Measurements from ENCODE around the gene PLCH1.

PLCH1 gene, protein sequence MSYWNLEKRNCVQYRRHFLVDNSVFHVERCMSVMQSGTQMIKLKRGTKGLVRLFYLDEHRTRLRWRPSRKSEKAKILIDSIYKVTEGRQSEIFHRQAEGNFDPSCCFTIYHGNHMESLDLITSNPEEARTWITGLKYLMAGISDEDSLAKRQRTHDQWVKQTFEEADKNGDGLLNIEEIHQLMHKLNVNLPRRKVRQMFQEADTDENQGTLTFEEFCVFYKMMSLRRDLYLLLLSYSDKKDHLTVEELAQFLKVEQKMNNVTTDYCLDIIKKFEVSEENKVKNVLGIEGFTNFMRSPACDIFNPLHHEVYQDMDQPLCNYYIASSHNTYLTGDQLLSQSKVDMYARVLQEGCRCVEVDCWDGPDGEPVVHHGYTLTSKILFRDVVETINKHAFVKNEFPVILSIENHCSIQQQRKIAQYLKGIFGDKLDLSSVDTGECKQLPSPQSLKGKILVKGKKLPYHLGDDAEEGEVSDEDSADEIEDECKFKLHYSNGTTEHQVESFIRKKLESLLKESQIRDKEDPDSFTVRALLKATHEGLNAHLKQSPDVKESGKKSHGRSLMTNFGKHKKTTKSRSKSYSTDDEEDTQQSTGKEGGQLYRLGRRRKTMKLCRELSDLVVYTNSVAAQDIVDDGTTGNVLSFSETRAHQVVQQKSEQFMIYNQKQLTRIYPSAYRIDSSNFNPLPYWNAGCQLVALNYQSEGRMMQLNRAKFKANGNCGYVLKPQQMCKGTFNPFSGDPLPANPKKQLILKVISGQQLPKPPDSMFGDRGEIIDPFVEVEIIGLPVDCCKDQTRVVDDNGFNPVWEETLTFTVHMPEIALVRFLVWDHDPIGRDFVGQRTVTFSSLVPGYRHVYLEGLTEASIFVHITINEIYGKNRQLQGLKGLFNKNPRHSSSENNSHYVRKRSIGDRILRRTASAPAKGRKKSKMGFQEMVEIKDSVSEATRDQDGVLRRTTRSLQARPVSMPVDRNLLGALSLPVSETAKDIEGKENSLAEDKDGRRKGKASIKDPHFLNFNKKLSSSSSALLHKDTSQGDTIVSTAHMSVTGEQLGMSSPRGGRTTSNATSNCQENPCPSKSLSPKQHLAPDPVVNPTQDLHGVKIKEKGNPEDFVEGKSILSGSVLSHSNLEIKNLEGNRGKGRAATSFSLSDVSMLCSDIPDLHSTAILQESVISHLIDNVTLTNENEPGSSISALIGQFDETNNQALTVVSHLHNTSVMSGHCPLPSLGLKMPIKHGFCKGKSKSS (N-terminal part only)

DNA sequence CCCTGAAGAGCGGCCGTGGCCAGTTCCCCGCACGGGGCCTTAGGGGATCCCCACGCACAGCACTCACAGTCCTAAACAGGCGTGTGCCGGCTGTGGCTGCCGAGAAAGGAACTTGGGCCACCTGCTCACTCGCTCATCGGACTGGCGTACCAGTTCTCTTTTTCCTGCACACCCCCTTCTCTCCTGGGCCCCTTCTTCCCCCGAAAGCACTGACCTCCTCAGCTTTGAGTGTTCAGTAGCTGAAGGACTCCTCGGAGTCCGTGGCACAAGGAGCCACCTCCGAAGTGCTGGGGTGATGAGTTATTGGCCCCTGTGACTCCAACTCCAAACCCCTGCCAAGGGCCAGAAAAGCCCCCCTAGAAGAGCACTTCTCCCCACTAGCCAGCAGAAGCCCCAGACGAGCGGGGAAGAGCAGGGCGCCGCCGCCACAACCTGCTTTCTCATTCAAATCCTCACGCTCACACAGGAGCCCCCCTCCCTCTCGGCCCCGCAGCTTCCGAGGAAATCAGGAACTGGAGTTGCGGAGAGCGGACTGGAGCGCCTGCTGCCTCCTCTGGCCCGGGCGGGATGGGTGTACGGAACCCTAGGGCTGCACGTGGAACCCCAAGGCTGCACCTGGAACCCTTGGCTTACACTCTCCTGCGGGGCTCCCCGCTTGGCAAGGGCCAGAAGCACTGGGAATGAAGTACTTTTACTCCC lies at the start of gene PLCH1:
PLCH1 (minus strand) TSS at position 446 of the 699 bp plus-strand sequence. CDS start 40,847 bp downstream, outside the sequence.
- DNase-seq (ENCODE audit: low read depth in 2 of 2, low spot score in 1 of 2): no peak

DNA sequence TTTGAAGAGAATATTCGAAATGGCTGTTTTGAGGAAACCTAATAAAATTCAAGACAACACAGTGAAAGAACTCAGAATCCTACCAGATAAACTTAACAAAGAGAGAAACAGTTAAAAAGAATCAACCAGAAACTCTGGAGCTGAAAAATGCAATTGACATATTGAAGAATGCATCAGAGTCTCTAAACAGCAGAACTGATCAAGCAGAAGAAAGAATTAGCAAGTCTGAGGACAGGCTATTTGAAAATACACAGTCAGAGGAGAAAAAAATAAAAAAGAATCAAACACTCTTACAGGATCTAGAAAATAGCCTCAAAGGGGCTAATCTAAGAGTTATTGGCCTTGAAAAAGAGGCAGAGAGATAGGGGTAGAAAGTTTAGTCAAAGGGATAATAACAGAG lies 47.7 kb upstream of the PLCH1 start:
- DNase-seq (ENCODE audit: low read depth in 2 of 2, low spot score in 1 of 2): no peak

DNA sequence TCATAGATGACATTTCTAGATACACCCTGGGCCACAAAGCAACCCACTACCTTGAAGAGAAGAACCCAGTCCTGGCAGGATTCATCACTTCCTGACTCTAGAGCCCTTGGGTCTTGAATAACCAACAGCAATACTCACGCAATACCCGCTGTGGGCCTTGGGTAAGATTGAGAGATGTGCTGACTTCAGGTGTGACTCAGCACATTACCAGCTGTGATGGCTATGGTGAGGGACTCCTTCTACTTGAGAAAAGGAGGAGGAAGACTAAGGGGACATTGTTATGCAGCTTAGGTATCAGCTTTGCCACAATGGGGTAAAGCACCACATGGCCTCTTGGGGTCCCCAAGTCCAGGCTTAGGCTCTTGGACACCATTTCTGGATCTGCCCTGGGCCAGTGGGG lies 46.3 kb upstream of the PLCH1 start:
- DNase-seq (ENCODE audit: low read depth in 2 of 2, low spot score in 1 of 2): no peak

DNA sequence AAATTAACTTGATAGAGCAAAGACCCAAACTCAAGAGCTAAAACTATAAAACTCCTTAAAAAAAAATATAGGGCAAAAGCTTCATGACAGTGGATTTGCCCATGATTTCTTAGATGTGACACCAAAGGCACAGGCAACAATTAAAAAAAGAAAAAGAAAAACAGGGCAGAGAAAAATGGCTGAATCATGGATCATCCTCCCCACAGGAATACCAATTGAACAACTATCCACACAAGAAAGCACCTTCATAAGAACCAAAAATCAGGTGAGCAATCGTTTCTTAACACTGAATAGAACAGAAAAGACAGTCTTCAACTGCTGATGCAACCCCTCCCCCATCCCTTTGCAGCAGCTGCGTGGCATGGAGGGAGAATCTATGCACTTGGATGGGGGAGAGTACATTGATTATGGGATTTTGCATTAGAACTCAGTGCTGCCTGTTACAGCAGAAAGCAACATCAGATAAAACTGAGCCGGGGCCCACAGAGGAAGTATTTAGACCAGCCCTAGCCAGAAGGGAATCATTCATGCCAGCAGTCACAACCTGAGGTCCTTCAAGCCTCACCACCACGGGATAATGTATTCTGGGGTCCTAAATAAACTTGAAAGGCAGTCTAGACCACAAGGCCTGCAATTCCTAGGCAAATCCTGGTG lies 45.5 kb upstream of the PLCH1 start:
- DNase-seq (ENCODE audit: low read depth in 2 of 2, low spot score in 1 of 2): no peak

DNA sequence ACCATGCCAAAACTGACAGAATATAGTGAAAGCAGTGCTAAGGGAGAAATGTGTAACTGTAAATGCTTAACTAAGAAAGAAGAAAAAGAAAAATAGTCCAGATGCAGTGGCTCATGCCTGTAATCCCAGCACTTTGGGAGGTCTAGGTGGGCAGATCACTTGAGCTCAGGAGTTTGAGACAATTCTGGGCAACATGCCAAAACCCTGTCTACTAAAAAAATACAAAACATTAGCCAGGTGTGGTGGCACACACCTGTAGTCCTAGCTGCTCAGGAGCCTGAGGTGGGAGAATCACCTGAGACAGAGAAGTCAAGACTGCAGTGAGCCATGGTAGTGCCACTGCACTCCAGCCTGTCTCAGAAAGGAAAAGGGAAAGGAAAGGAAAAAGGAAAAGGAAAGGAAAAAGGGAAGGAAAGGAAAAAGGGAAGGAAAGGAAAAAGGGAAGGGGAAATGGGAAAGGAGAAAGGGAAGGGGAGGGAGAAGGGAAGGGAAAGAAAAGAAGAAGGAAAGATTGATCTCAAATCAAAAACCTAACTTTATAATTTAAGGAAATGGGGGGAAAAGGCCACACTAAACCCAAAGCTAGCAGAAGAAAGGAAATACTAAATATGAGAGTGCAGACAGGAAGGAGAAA lies 40.9 kb upstream of the PLCH1 start:
- DNase-seq (ENCODE audit: low read depth in 2 of 2, low spot score in 1 of 2): no peak

DNA sequence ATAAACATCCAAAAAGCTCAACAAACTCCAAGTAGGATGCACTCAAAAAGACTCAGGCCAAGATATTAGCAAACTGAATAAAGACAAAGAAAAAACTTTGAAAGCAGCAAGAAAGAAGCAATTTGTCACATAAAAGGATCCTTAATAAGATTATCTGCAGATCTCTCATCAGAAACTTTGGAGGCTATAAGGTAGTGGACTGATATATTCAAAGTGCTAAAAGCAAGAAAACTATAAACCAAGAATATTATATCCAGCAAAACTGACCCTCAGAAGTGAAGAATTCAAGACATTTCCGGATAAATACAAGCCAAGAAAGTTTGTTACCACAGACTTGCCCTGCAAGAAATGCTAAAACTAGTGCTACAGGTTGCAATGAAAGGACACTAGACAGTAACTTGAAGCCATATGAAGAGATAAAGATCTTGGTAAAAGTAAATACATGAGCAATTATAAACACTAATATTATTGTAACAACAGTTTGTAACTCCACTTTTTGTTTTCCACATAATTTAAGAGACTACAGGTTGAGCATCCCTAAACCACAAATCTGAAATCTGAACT lies 37.6 kb upstream of the PLCH1 start:
- DNase-seq (ENCODE audit: low read depth in 2 of 2, low spot score in 1 of 2): no peak

DNA sequence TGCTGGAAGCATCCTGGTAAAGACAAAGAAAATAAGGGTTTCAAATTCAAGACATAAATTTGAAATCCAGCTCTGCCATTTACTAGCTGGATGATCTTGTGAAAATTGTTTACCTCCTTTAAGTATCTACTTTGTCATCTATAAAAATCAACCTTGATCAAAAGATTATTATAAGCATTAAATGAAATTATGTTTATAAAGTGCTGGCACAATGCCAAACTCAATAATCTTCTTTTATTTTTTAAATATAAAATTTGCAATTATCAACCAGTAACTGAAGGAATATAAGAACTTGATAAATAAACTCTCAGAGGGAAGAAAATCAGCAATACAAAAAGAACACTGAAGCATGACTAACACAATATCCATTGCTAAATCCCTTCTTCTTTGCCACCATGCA lies 35.4 kb upstream of the PLCH1 start:
- DNase-seq (ENCODE audit: low read depth in 2 of 2, low spot score in 1 of 2): no peak

DNA sequence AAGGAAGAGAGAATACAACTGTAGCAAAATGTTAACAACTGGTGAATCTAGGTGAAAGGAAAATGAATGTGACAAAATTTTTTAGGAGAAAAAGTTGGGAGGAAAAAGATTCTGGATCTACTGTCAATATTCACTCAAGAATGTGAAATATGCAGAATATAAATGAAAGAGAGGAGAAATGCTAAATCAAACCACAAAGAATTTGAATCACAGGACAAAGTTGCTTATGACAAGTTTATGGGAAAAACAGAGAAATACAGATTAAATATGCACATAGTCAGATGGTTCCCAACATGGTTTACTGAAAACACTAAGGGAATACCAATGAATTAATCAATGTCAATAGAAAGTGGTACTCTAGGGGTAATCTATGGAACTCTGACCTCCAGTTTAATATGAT lies 33.6 kb upstream of the PLCH1 start:
- DNase-seq (ENCODE audit: low read depth in 2 of 2, low spot score in 1 of 2): no peak

DNA sequence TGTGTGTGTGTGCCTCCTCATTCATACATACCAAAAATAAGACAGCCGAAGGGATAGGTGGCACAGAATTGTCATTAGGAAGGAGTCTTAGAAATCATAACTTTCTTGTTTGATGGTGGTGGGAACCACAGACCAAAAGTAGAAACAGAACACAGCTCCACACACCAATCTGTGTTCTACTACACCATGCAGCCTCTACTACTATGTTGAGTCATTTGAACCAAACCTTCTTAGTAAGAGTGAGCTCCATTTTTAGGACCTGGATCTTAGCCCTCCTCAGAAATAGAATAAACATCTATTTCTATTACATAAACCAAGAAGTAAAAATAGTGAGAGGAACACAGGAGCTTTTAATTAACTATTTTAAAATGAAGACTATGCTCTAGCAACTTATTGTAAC lies 27.9 kb upstream of the PLCH1 start:
- DNase-seq (ENCODE audit: low read depth in 2 of 2, low spot score in 1 of 2): no peak

DNA sequence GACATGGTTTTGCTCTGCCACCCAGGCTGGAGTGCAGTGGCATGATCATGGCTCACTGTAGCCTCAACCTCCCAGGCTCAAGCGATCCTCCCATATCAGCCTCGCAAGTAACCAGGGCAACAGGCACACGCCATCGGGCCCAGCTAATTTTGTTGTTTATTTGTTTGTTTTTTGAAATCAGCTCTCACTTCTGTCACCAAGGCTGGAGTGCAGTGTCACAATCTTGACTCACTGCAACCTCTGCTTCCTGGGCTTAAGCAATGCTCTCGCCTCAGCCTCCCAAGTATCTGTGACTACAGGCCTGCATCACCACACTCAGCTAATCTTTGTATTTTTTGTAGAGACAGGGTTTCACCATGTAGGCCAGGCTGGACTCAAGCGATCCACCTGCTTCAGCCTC lies 26.3 kb upstream of the PLCH1 start:
- DNase-seq (ENCODE audit: low read depth in 2 of 2, low spot score in 1 of 2): no peak

DNA sequence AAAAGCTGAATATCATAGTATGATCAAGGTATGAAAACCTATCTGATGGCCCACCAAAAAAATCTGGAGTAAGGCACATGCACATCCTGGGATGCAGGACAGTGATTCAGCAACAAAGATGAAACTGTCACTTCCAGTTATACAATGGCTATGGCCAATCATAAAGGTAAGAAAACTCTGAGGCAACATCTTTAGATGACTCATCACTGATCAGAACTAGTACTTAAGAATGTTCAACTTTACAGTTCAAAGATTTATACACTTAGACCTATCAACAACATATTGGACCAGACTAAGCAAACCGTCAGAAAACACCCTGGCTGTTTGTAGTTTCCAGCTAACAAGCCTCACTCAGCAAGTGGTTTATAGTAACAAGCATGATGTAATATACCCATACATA lies 21.3 kb upstream of the PLCH1 start:
- DNase-seq (ENCODE audit: low read depth in 2 of 2, low spot score in 1 of 2): no peak

DNA sequence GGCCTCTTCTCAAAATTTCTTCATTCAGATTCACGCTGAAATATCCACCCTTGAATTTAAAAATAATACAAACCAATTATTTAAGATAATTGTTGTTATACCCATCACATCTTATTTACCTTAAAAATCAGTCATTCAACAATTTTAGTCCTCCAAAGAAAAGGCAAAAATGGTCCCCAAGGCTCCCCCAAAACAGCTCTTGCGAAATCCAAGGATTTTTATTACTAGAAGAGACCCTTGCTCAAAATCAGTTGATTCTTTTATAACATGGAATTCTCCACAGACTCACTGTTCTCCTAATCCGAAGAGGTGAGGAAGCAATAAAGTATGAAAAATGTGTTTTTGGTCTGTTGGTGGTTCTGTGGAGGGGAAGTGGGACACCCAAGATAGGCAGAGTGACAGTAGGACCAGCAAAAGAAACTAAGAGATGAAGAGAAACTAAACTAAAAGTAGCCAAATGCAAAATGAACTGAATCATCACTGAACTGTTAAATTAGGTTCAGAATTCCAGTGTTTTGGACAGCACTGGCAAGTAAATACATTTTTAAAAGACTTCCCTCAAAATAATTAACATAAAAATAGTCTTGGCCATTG lies 19.1 kb upstream of the PLCH1 start:
- DNase-seq (ENCODE audit: low read depth in 2 of 2, low spot score in 1 of 2): no peak

DNA sequence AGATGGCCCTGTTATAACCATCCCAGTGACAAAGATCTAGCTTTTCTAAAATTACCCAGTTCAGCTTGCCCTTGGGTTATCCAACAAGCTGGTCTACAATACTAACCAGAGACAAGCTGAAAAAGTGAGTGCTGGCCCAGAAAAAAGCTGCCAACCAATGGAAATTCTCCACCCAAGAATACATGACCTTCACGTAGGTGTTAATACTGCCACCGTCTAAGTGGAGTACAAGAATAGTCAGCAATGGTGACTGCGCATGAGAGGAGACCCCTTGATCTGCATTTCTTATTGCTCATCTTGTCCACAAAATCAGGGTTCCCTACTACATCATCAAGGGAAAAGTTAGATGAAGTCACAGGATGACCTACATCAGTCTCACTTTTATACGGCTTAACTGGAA lies 15.8 kb upstream of the PLCH1 start:
- DNase-seq (ENCODE audit: low read depth in 2 of 2, low spot score in 1 of 2): no peak

DNA sequence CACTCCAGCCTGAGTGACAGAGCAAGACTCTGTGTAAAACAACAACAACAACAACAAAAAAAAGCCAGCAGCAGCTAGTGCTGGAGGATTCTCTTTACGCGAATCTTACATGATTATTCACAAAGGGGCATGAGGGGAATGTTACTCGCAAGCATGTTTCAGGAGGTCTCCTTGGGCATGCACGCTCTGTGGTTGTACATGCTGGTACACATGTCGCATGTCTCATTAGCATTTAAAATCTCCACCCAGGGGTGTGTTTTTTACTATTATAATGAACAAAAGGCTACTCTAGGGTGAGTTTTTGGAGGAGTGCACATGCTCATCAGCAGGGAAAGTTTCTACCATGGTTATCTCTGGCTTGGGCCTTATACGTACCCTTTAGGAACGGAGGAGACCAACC lies 12.7 kb upstream of the PLCH1 start:
- no peak for DNase-seq (ENCODE audit: low read depth in 2 of 2, low spot score in 1 of 2)

DNA sequence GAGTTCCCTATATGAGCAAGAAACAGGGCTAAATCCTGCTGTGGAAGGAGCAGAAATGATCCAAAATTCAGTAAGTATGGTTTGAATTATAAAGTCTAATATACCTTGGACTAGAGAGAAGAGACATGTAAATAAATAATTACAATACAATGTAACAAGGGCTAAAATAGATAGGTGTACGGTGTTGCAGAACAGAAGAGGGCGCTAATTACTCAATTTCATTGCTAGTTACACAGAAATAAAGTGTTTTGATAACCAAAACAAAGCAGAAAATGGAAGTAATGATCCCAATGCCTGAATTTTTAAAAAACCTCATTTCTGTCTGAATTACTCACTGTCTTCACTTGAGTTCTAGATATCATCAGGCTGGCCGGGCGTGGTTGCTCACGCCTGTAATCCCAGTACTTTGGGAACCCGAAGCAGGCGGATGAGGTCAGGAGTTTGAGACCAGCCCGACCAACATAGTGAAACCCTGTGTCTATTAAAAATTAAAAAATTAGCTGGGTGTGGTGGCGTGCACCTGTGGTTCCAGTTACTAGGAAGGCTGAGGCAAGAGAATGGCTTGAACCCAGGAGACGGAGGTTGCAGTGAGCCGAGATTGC lies 8.3 kb upstream of the PLCH1 start:
- DNase-seq (ENCODE audit: low read depth in 2 of 2, low spot score in 1 of 2): no peak

DNA sequence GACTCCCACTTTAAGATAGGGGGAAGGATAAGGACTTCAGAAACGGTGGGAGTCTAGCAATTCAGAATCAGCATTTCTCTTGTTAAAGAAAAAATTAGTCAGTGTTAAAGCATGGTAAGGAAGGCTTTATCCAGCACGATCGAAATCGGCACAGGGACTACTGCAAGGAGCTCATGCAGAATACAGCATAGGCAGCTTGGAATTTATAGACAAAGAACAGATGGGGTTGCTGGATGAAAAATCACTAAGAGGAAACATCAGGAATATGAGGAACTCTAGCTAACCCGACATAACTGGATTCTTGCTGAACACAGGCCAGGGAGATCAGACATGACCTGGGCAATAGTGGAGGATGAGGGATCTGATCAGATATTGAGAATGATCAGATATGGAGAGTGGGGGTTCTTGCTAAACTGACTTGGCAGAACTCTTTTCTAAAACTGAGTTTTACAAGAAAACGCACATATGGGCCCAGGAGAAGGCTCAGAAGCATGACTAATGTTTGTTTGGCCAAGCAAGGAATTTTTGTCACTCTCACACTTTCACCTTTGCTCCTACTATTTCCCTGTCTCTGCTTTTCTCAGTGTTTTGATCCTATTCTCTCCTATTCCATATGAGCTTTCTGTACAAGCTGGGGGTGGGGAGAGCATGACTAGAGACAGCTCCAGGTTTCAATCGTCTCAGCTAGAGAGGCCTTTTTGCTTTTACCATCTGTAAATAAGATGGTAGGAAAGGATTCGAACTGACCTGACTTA lies 3.9 kb upstream of the PLCH1 start:
- no peak for DNase-seq (ENCODE audit: low read depth in 2 of 2, low spot score in 1 of 2)

DNA sequence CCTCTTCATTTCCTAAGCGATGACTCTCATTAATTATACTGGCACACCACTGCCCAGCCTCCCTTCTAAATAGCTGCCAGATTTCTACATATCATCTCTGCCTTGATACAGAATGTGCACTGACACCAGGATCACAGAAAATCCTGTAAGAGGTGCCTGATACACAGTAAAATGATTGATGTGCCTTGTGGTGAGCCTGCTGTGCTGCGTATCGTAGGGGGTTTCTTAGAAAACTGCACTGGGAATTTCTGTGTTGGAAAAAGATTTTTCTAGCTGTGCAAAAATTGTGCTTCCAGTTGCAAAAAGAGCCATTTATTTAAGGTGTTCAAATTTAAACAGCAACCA lies 3.0 kb upstream of the PLCH1 start:
- DNase-seq (ENCODE audit: low read depth in 2 of 2, low spot score in 1 of 2): no peak

DNA sequence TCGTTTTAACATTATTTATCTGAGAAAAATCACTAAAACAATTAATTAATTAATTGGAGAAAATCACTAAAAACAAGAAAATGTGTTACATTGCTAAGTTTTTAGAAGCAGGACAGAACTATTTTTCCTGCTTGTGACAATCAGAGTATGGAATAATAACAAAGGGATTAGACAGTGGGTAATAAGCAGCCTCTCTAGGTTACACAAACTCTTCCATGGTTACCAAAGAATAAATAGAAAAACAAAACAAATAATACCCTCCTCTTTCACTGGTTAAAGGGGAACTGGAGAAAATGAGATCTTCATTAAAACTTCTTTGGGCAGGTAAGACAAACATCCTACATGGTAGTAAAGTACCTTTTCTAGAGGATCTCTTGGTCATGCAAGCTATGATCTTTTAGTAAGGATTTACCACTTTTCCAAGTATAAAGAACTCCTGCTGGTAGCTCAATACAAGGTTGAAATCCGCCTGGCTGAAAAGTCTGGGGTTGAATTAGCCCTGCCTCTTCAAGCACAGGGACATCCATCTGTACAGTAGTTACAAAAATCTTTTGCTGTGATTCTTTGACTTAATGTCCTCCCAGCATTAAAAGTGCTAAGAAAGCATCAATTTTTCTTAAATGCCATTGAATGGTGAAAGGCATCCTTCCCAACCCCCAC lies 2.5 kb upstream of the PLCH1 start:
- DNase-seq (ENCODE audit: low read depth in 2 of 2, low spot score in 1 of 2): no peak

Measured in stimulated activated CD8-positive, alpha-beta memory T cell treated with anti-CD3 and anti-CD28 coated beads, Interleukin-4, amount 100 ng/mL, for 4 hours (primary cell).